Stimulated activated CD4-positive, alpha-beta T cell treated with anti-CD3 and anti-CD28 coated beads, TNF-alpha, amount 100 ng/mL, for 24 hours (primary cell): ENCODE results near the gene CCDC78.

Source experiments
- DNase-seq, 3 experiments: peaks; one replicate each; pipeline ENCODE4 v3.0.0-alpha.2; 2020; ENCODE audit warnings: low read depth in 3 of 3

CCDC78 gene

DNA sequence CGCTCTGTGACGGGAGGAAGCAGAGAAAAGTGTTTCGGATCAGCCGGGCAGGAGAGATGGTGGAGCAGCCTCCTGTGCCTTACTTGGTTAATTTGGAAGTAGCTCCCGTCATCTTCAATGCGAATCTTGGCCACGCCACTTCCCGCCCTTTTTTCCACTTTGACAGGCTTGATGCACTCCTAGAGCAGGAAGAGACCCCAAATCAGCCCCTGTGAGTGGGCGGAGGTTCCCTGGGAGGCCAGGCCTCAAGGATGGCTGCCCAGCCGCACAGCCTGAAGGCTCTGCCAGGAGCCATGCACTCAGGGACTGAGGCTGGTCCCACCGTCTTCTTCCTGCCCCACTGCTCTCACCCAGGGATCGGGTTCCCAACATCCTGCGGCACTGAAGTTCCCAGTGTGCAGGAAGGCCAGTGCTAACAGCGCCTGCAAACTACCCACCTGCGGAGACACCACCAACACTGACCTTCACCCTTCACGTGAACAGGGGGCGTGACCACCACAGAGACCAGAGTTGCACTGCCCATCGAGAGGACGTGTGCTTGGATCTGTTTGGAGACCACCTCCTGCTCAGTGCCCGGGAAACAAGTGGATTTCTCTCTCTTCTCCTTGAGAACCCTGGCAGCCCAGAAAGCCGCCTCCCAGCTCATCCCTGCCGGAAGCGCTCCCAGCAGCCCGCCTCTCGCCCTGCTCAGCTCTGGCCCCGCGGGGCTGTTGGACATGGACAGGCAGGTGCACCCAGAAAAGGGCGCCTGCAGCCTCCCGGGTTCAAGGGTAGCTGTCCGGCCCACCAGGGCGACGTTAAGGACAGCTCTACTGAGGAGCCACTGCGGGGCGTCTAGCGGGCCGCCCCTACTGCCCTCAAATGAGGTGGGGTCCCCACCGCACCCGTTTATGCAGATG, 13.6 kb upstream of the CCDC78 start:
- no peak for DNase-seq

DNA sequence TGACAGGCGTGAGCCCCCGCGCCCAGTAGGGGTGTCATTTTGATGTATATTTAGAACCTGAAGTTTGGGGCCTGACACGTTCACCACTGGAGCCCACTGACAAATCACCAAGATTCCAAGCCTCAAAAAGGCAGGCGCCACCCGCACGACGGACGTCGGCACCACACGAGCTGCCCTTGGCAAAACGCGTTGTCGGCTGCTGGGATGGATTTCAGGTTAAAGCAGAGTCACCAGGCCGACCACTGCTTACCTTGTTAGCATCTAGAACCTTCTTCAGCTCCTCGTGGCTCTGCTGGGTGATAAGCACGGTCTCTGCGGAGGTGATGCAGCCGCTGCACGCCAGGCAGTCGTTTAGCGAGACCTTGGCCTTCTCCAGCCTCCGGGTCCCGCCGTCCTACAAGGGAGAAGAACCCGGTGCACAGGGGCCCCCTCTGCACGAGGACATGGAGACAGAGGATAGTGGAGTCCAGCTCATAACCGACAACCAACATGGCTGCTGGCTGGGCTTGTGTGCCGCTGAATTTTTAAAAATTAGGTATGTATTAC, 10.8 kb upstream of the CCDC78 start:
- no peak for DNase-seq

DNA sequence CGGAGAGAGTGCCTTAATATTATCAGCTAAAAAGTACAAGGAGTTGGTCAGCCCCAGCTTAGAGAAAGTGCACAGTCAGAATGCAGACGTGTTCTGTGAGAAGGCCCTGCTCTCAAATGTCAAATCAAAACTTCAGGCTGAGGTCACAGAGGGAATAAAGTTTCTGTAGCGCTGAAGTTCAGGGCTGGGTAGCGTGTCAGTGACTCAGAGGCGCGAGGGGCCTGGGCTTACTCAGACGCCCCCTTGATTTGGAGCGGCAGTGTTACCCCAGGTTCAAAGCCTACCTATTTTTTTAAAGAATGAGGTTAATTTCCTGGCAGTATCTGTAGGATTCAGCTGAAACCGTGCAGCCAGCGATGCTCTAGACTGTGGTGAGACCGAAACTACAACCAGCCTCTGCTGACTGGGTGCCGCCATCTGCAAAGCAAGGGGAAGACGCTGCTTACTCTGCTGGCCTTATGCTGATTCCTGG, 9.8 kb upstream of the CCDC78 start:
- peak in 1 of 3 experiments; percentile 70 for DNase-seq

DNA sequence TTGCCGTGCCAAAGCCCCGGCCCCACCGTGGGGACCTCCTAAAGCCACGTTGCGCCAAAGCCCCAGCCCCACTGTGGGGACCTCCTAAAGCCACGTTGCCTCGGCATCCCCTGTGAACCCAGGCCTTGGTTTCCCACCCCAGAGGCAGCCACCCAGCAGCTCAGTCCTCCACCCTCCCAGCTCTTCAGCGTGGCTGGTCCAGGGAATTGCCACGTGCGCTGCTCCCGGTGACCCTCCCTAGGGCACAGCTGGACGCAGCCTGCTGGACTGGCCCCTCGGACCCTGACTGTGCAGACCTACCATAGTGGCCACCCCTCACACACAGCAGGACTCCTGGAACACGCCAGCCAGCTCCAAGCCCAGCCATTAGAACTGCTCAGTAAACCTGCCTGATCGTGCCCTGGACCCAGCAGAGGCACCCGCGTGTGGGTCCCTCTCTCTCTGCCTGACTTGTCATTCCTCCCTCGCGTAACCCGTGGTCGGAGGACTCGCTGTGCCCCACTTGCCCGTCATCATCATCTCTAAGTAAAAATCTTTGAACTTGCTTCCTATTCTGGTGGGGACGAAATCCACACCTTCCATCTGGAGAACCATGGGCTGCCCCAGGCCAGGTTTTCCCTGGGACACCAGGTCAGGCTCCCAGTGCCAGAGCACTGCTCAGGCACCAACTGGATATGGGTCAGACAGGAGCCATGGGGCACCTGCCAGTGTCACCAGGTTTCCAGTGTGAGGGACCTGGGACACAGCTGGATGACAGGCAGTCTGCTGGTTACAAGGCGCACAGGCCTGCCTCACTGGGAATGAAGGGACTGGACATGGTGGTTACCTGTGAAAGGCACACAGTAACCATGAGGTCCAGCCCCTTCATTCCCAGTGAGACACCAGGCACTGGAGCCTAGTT, 9.0 kb upstream of the CCDC78 start:
- DNase-seq, result no peak

DNA sequence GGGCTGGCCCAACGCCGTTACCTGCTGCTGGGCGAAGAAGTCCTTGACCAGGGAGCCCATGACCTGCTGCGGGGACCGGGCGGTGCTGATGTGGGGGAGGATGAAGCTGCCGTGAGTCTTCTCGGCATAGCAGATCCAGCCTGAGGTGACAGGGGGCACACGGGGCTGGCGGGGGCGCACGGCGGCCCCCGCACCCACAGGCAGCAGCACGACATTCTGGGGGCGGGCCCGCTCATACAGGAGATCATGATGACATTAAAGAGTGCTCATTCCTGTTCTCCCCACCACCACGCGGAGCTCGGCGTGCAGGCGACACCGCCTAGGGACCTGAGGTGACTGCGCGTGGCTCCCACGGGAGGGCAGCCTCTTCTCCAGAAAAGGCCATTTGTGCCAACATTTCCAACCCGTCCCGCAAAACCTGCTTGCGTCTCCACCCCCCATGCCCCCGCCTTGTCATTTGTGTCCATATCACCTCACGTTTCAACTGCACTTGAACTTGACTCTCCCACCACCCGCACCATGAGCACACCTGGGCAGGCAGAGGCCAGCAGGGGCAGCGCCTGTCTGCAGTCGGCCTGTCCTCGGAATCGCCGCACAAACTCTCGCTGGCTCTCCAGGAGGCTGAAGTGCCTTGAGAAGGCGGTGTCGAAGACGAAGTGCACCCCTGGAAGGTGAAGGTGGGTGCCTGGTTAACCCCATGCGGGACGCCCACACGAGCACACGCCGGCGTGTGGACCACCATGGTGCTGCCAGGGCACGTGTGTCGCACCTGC, 8.2 kb upstream of the CCDC78 start:
- no peak for DNase-seq

DNA sequence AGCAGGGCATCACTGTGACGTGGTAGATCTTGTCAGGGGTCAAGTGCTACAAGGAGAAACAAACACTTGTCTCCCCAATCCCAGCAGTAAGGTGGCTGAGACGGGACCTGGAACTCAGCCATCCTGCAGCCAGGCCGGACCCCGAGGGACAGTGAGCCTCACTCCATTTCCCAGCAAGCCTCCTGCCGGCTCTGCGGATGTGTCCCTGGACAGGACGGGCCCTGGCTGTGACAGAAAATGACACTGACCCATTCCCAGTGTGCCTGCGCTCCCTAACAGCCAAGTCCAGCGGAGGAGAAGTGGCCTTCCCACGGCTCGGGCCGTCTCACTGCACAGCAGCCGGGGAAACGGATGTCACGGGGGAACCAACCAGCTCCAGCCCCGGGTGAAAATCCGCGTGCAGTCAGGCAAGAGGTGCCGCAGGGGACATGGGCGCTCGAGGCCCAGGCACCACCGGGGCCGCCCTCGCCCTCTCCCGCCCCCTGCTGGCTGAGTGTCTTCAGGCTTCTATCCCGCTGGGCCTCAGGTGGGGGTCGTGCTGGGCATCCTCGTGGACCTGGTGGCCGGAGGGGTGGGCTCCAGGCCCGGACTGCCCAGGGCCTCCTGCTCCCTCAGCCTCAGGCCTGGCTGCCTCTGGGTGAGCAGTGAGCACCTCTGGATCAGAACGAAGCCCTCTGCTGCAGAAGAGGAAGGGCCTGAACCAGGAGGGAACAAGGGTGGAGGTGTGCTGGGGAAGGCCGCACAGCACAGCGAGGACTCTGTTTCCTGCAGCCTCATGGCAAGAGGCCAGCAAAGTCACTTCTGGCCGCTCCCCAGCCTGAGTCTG, 7.4 kb upstream of the CCDC78 start:
- no peak for DNase-seq

DNA sequence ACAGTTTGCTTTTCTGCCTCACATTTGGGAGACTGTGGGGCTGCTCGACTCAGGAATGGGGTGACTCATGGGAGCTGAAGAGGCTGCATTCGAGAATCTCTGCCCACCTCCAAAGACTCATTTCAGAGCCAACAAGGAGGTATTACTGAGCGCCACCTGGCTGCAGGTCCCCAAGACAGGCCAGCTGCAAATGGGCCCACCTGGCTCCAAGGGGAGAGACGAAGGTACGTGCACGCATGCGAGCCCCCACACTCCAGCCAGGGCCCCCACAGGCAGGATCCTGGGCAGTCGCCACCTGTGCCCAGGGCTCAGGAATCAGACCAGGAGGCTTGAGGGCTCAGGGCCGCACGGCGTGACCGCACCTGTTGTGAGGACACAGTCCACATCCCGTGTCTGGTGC, 6.7 kb upstream of the CCDC78 start:
- no peak for DNase-seq

DNA sequence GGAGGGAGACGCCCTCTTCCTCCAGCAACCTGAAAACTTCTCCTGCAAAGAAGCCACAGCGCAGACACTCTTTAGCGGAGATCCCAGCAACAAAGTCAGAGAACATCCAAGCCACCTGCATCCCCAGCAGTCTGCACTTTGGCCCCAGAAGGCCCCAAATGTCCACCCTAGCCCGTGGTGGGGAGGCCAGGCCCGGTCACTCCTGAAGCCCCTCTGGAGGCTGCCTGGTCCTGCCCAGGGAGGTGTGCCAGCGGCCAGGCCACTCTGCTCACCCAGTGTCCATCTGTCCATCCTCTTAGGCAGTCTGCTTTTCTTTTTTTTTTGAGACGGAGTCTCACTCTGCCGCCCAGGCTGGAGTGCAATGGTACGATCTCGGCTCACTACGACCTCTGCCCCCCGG, 6.1 kb upstream of the CCDC78 start:
- DNase-seq, result no peak

DNA sequence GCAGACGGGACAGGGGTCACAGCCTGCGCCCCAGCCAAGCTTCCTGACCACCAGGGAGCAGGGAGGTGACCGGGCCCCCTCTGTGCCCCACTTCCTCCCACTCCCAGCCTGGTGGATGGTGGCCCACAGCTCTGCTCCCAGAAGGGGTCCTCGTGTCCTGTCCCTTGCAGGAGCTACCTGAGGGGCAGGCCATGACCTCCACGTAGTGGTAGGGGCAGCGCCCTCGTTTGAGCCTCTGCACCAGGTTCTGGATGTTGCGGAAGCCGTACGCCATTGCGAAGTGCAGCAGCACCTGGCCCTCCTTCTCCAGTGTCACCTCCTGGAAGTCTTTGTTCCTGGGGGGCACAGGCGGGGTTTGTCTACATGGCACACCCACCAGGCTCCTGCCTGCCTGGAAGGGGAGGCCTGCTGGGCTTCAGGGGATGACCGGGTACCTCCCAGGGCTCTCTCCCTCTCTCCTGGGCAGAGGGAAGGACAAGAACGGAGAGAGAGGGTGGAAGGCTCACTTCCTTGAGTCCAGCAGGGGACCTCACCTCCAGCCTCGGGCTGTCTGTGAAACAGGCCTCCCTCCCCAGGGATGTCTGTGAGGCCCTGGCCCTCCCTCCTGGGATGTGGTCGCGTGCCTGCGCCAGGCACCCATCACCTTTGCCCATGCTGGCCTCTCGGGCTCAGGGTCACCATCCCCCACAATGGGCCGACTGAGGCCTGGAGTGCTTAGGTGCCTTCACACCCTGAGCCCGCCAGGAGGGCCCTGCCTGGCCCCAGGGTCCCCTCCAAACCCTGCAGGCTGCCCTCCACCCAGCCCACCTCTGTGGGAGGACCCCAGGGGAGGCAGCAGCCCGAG, 4.6 kb upstream of the CCDC78 start:
- DNase-seq, result no peak

DNA sequence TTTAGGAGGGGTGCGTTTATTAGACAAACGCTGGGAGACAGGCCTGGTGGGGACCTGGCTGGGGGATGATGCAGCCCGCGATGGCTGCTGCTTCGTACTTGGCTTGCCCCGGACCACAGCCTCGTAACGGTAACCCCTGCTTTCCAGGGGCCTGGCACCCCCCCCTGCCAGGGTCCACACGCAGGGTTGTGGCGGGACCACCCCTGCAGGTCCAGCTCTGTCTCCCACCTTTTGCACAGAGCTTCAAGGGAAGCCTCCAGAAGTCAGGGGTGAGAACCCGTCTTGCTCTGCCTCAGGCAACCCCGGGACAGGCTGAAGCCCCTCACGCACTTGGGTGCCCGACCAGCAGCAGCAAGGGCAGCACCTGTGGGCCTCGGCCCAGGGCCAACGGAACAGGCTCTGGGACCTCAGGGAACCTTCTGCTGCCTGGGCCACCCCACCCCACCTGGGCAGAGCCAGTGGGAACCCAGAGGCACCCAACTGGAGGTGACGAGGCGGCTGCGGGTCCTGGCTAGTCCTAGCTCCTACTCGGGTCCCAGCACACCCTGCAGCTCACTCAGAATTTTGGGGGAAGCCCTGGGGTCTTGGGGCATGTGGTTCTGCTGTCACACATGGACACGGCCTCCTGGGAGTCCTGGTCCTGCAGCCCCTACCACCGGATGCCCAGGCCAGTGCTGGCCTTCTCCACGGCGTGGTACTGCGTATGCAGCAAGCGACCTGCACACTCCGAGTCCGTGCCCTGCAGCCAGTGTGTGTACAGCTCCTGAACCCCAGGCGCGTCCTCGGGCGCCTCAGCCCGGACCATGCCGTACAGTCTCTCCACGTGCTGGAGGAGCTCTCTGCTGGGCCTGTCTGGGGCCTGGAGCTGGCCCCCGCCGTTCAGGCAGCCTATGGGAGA, 3.8 kb upstream of the CCDC78 start:
- no peak for DNase-seq

DNA sequence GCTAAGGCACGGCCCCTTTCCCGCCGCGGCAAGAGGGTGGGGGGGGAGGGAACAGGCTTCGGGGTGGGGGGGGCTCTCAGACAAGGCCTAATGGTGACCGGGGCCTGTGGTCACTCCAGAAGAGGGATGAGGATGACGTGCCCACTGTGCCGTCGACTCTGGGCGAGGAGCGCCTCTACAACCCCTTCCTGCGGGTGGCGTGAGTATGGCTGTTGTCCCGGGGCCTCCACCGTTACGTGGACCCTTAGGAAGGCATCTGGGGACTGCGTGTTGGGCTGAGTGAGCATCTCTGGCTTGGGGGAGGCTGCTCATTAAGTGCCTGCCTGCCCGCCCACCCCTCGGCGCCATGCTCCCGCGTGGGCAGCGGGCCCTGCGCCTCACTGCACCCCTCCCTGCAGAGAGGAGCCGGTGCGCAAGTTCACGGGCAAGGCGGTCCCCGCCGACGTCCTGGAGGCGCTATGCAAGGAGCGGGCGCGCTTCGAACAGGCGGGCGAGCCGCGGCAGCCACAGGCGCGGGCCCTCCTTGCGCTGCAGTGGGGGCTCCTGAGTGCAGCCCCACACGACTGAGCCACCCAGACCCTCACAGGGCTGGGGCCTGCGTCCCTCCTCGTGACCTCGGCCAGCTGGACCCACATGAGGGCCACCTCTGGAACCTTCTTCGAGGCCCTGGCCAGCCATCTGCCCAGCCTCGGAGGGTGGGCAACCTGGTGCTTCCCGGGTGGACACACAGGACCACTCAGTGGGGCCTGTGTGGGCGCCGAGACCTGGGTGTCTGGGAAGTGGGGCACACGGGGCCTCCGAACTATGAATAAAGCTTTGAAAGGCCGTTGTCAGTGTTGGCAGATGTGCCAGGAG, 2.9 kb upstream of the CCDC78 start:
- no peak for DNase-seq

DNA sequence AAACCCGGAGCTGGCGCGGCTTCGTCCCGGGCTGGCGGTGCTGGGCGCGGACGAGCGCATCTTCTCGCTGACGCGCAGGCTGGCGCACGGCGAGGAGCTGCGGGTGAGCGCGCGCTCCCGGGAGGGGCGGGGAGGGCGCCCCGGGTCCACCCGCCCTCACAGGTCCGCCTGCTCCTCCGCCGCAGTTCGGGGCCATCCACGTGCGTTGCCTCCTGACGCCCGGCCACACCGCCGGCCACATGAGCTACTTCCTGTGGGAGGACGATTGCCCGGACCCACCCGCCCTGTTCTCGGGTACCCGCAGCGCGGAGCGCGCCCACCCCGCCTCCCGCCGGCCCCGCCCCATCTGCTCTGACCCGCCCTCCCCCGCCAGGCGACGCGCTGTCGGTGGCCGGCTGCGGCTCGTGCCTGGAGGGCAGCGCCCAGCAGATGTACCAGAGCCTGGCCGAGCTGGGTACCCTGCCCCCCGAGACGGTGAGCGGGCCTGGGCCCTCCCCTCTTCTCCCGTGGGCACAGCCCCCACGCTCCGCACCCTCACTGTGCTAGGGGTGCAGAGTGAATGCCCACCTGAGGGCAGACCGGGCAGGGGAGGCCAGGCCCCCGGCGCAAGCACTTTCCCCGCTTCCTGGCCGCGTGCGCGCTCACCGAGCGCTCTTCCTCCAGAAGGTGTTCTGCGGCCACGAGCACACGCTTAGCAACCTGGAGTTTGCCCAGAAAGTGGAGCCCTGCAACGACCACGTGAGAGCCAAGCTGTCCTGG, 2.1 kb upstream of the CCDC78 start:
- peak in 1 of 3 experiments; percentile 69 for DNase-seq

DNA sequence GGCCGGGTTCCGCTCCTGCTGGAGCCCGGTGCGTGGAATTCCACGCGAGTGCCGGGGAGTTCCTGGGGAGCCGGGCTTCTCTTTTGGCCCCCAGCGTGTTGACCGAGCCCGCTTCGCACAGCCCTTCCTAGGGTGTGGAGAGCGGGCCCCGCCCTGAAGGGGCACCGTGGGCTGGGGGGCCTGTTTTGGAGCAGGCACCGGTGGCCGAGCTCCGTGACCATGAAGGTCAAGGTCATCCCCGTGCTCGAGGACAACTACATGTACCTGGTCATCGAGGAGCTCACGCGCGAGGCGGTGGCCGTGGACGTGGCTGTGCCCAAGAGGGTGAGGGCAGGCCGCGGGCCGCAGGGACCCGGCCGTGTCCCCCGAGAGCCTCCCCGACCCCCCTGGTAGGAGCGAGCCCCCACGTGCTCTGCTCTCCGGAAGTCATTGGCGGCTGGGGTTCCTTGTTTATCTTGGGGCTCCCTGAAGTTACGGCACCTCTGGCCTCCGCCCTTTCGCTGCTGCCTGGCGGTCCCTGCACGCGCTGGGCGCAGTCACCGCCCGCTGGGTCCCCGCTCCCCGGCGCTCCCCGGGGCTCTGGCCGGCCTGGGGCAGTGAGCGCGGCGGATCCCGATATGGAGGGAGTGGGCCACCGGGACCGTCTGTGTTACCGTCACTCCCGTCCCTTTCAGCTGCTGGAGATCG, 1.2 kb upstream of the CCDC78 start:
- DNase-seq, result no peak

DNA sequence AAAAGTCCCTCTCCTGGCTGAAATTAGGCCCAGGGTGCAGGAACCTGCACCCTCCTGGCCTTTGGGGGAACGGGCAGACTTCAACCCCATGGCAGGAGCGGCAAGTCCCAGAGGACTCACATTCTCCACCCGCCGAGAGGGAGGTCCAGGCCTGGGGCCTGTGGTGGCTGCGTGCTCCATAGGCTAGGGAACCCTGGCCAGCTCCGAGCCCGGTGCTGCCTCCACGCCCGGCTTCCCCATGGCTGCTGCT, 130 bp downstream of the CCDC78 start:
- no peak for DNase-seq

DNA sequence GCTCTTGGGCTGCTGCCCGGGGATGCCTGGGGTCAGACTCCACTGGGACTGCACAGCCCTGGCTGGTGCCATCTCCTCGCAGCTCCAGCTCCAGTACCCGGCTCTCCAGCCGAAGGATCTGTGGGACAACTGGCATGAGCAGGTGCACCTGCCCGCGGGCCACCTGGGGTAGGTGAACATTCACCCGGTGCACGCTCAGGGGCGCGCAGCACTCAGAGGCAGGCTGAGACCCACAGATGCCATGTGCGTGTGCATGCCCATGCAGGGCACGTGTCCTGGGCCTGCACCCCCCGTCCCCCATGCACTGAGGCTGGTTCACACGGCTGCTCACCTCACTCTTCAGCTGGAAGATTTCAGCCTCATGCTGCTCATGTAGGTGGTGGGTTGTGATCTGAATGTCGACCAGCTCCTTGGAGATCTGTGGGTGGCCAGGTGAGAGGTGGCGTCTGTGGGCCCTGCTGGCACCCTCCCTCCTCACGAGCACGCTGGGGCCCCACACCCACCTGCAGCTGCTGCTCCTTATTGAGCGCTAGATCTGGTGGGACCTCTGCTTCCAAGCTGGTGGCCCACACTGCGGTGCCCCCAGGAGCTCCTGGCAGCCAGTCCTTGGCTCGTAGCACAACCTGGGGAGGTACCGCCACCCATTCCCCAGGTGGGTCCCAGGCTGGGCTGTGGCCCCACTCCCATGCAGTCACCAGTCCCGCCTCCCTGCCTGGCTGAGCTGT, 618 bp downstream of the CCDC78 start:
- no peak for DNase-seq

DNA sequence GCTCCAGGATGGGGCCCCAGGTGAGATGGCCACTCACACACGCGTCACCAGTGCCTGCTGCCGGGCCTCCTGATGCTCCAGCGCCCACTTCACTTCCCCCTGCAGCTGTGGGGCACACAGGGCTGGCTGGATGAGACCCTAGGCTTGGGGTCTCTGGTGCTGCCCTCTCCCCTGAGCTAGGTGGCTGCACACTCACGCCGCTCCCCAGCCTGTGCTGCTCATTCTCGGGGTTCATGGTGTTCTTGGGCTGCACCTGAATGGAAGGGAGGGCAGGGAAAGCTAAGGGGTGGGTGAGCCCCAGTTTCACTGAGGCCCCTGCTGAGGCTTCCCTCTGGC, 1.2 kb downstream of the CCDC78 start:
- no peak for DNase-seq
